Measurements from ENCODE around the gene SNUPN.
"Not testable (repeated sequence)": the region's sequence is repeated elsewhere in the genome, so short reads cannot be mapped to it uniquely, and the experiment has no call there.

DNA sequence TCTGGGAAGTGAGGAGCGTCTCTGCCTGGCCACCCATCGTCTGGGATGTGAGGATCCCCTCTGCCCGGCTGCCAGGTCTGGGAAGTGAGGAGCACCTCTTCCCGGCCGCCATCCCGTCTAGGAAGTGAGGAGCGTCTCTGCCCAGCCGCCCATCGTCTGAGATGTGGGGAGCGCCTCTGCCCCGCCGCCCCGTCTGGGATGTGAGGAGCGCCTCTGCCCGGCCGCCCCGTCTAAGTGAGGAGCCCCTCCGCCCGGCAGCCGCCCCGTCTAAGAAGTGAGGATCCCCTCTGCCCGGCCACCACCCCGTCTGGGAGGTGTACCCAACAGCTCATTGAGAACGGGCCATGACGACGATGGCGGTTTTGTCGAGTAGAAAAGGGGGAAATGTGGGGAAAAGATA, 66.6 kb downstream of the SNUPN start:
- not testable (repeated sequence) for TF ChIP-seq POLR2A (IDR thresholded peaks at IDR 0.05)
- TF ChIP-seq, protein P1, sequence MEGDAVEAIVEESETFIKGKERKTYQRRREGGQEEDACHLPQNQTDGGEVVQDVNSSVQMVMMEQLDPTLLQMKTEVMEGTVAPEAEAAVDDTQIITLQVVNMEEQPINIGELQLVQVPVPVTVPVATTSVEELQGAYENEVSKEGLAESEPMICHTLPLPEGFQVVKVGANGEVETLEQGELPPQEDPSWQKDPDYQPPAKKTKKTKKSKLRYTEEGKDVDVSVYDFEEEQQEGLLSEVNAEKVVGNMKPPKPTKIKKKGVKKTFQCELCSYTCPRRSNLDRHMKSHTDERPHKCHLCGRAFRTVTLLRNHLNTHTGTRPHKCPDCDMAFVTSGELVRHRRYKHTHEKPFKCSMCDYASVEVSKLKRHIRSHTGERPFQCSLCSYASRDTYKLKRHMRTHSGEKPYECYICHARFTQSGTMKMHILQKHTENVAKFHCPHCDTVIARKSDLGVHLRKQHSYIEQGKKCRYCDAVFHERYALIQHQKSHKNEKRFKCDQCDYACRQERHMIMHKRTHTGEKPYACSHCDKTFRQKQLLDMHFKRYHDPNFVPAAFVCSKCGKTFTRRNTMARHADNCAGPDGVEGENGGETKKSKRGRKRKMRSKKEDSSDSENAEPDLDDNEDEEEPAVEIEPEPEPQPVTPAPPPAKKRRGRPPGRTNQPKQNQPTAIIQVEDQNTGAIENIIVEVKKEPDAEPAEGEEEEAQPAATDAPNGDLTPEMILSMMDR (IDR thresholded peaks at IDR 0.05): not testable (repeated sequence)
